ENCODE results near the gene THBD.
A peak's percentile ranks its signal among the peaks of the same experiment; 100 is the strongest.
"Not testable (repeated sequence)": the region's sequence is repeated elsewhere in the genome, so short reads cannot be mapped to it uniquely, and the experiment has no call there.

Gene THBD

DNA sequence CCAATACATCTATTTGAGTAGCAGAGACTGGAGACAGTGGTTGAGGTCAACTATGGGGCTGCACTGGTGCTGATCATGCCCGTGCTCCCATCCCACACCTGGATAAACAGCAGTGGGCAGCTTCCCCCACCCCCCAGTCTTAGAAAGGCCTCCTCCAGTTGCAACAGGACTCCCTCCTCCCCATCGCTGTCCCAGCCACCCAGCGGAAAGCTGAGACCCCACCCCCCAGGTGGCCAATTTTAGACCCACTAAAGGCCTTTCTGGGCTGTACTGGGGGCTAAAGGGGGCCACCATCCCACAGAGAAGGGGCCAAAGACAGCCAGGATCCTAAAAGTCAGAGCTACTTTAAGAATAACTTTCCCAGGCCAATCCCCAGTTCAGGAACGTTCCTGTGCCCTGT, 15.6 kb downstream of the THBD start:
- no peak for DNase-seq

GRCh38 chr20:23032750-23033078, 16.8 kb downstream of the THBD start:
- DNase-seq: no peak

- DNase-seq: no peak
Measured at GRCh38 chr20:23032056-23032749, 17.3 kb downstream of the THBD start.

DNA sequence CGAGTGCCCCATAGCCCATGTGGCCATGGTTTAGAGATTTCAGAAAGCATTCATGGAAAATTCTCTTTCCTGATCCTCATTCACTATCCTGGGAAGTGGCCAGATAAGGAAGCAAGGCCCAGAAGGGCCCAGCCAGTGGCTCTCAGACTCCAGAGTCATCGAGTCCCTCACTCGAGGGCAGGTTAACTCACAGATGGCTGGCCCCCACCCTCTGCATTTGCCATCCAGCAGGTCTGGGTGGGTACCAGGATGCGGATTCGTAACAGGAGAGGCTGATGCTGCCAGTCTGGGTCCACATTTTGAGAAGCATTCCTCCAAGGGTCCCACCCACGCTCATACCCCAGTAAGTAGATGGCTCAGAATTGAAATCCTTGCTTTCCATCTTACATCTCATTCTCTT, 18.1 kb downstream of the THBD start:
- no peak for DNase-seq

GRCh38 chr20:23029324-23029723, 20.1 kb downstream of the THBD start:
- no peak for DNase-seq

DNA sequence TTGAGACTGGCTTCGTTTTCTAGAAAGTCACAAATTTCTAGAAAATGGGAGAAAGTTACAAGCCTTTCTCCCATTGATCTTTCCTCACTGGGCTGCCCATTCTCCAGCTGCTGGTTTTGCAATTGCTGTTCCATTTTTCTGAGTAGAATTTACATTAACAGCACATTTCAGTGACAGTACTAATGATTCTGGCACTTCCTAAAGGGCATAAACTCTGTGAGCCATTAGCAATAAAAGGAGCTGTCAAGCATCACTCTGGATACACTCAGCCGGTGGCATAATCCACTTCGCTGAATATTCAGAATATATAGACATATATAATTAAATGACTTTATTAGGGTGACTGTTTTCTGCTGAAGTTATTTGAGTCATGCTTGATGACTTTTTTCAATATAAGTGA, 21.1 kb downstream of the THBD start:
- DNase-seq: no peak

GRCh38 chr20:23027721-23028120, 21.8 kb downstream of the THBD start:
- no peak for DNase-seq

DNA sequence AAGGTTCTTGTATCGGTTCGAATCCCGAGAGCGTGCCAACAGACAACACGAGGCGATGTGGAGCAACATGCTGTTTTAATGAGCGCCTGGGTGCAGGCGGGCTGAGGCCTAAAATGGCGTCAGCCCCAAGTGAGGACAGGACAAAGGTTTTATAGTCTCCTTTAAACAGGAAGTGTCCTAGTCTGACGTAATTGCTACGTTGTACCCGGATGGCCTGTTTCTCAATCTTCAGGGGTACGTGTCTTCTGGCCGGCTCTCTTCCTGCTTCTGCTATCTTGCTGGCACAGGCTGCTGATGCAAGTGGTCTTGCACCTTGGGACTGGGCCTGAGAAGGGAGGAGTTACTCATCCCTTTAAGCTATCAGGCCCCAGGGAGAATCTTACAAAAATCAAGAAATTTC, 24.0 kb downstream of the THBD start:
- DNase-seq: not testable (repeated sequence)

DNA sequence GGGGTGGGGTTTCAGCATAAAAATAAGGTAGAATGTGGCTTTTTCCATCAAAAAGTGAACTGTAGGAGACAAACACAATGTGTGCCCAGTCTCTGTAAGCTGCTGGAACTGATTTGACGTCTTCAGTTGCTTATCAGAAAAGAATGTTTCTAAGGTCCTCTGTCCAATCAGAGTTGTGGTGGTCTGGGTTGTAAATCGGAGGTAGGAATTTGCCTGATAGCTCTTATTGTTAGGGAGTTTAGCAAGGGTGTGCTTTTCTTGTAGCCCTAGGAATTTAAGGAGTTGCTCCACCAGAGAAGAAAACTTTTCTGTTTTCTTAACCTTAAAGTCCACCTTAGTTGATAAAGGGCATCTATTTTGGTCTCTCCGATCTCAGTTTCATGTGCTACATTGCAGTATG, 24.8 kb downstream of the THBD start:
- DNase-seq: no peak

- no peak for DNase-seq
Measured at GRCh38 chr20:23023621-23024177, 25.8 kb downstream of the THBD start.

DNA sequence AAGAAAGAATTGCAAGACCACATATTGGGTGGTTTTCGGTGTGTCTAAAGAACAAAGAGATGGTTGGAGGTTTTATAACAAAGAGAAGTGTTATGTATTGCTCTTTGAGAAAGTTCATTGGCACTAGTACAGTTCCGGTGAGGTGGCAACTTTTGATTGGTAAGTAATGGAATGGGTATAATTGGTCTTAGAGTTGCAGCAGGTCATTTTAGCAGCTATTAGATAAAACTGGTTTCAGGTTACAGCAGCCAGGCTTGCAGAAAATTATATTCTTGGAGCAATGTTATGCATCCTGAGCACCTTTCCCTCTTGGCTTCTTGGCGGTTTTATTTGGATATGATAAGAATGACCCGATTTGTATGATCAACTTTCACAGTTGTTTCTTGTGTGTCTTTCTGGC, 26.6 kb downstream of the THBD start:
- no peak for DNase-seq

DNA sequence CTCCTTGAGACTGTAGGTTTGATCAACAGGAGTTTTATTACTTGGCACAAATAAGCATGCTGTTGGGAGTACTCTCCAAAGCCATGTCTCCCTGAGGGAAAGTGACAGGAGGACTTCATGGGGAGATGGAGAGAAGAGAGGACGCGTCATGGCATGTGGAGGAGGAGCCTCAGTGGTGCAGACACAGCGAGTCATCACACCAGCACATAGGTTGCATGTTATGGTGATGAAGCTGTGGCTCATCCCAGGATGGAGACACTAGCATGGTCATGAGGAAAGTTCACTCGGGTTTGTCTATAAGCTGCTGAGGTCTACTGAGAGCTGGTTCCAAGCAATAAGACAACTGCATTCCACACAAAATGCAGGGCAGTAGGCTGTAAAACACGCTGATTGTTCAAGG, 27.5 kb downstream of the THBD start:
- DNase-seq: peak; percentile 28

DNA sequence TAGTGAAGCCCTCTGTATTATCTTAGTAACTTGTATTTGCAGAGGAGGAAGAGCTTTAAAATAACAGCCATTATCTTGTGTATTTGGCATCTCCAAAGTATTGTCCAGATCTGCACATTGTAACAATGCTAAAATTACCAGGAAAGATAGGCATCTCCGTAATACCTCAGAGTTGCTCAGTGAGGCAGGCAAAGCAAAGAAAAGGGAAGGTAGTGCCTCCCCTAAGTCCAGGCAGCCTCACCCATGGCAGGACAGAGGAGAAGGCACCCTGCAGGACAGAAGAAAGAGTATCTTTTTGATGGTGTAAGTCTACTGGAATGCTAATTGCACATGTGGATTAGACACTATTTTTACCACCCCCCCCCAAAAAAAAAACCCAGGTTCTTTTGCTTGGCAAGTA, 27.9 kb downstream of the THBD start:
- DNase-seq: no peak

GRCh38 chr20:23020230-23021018, 29.0 kb downstream of the THBD start:
- no peak for DNase-seq

DNA sequence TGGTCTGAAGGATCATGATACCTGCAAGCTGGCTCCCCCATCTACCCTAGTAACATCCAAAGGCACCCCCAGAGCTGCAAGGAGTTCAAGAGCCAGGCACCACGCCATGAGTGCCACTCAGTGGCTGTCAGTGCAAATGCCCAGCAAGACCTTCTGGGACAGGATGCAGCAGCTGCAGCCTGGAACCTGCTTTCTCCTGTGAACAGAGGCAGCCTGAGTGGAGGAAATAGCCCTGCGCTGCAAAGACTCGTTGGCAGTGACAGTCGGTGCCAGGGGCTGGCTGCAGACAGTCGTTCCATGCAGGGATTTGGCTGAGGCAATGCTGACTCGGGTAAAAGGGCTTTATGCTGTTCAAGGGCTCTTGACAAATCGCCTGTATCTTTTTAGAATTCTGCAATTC, 30.1 kb downstream of the THBD start:
- DNase-seq: no peak

DNA sequence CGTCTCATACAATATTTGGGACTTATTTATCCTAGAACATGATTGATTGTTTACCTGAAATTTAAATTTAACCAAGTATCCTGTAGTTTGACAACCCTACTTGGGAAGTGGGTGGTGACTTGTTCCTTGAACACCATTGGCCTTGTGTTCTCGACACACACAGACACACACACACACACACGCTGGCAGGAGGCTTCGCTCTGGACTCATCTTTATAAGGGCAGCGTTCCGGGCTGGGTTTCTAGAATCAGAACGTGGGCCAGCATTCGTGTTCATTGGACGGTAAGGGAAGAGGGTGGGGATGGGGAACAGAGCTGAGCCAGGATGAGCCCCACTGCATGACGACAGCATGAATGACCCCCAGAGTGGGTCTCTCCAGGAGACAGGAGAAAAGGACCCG, 30.5 kb downstream of the THBD start:
- no peak for DNase-seq

DNA sequence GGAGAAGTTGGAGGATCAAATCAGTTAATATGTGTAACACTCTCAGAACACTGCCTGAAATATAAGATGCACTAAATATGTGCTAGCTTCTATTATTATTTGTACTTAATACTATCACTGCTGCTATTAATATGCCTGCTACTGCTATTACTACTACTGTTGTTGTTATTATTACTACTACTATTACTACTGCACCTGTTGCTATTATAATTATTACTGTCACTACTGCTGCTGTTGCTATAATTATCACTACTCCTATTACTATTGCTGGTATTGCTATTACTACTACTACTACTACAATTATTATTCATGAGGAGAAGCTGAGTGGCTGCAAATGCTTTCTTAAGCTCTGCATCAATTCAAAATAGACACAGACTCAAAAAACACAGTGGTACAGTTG, 31.0 kb downstream of the THBD start:
- no peak for DNase-seq

GRCh38 chr20:23017516-23017915, 32.0 kb downstream of the THBD start:
- no peak for DNase-seq

- no peak for DNase-seq
Measured at GRCh38 chr20:23013429-23013828, 36.0 kb downstream of the THBD start.

DNA sequence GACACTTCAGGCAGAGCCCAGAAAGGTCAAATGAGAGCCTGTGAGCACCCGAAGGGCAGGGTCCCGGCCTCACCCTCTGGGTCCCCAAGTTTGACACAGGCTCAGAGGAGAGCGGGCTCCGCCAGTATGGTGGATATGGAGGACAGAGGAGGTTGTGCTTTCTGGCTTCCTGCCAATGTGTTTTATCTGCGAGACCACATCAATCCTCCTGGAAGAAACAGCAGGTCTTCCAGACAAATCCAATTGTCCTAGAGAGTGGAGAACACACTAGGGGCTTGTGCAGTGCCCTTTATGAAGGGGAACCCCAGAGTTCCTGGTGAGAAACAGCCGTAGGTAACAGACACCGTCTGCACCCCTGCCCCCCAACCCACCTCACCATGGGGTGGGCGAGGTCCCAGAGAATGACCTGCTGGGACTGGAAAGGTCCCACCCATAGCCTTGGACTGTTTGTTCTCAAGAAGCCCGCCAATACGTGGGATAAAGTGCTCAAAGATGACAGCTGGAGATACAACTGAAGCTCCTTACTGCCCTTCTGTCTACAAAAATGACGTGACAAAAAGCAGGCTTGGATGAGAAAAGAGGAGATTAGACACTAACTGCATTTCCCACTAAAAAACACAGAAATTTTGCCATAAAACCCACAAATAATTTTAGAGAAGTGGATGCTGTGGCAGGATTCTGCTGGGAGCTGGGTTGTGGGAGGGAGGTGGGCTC, 38.3 kb downstream of the THBD start:
- DNase-seq: no peak

GRCh38 chr20:23010096-23010495, 39.4 kb downstream of the THBD start:
- no peak for DNase-seq

DNA sequence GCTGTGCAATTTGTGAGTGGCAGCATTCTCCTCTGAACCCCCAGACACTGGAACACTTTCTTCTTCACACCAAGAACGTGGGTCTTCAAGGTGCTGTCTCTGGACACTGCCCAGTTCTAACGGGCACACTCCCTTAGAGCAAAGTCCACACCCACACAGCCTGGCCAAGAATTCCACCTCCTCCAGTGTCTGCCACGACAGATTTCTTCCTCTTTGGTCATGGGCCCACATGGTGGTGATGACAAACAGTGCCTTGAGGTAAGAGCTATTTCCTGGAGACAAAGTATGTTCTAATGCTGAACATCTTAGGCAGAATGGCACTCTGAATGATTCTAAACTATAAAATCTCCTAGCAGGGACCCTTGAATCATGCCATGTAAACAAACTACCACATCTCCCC, 39.8 kb downstream of the THBD start:
- no peak for DNase-seq

GRCh38 chr20:23008667-23009066, 40.8 kb downstream of the THBD start:
- no peak for DNase-seq

Measured in fibroblast of upper back skin (primary cell).